Parathyroid adenoma (tissue), 2 donors: Measurements from ENCODE around the gene INTS2.

Source experiments
- H2AFZ ChIP-seq: fragments of 300-600 bp; sonication (generic); one replicate; pipeline ENCODE4 v1.7.0; 2017; ENCODE audit warnings: antibody characterized with exemption, mild to moderate bottlenecking
- H3K27ac ChIP-seq: fragments of 300-600 bp; sonication (generic); one replicate; pipeline ENCODE4 v1.7.0; 2017
- H3K27me3 ChIP-seq: fragments of 300-600 bp; sonication (generic); one replicate; pipeline ENCODE4 v1.7.0; 2017; ENCODE audit warnings: low read length; ENCODE audit not compliant: control insufficient read depth, insufficient read depth
- H3K36me3 ChIP-seq: fragments of 300-600 bp; sonication (generic); one replicate; pipeline ENCODE4 v1.7.0; 2017; ENCODE audit warnings: low read length; ENCODE audit not compliant: control insufficient read depth, insufficient read depth
- H3K4me1 ChIP-seq: fragments of 300-600 bp; sonication (generic); one replicate; pipeline ENCODE4 v1.7.0; 2017; ENCODE audit warnings: control low read depth
- H3K4me2 ChIP-seq: fragments of 300-600 bp; sonication (generic); one replicate; pipeline ENCODE4 v1.7.0; 2017; ENCODE audit warnings: low read length
- H3K4me3 ChIP-seq: fragments of 300-600 bp; sonication (generic); one replicate; pipeline ENCODE4 v1.7.0; 2017; ENCODE audit warnings: low read depth, low read length
- H3K79me2 ChIP-seq: fragments of 300-600 bp; sonication (generic); one replicate; pipeline ENCODE4 v1.7.0; 2017; ENCODE audit warnings: control low read depth
- H3K9ac ChIP-seq: fragments of 300-600 bp; sonication (generic); one replicate; pipeline ENCODE4 v1.7.0; 2017; ENCODE audit warnings: mild to moderate bottlenecking
- H3K9me3 ChIP-seq: fragments of 300-600 bp; sonication (generic); one replicate; pipeline ENCODE4 v1.7.0; 2017; ENCODE audit warnings: low read length; ENCODE audit not compliant: control insufficient read depth
- CTCF ChIP-seq: fragments of 300-600 bp; sonication (generic); IDR thresholded peaks from one replicate; pipeline ENCODE4 v1.7.0; 2017; ENCODE audit warnings: antibody characterized with exemption, mild to moderate bottlenecking
- donor health status: primary hyperparathyroidism.

The INTS2 gene

GRCh38 chr17:61839300-61839786 is 88.4 kb downstream of the INTS2 start:
- TF ChIP-seq CTCF: no peak
- no peaks in the 10 kb centered on the region for H3K27me3 ChIP-seq
- no peak overlapping the region for H2AFZ ChIP-seq
- H3K27ac ChIP-seq: no peak overlapping the region
- H3K36me3 ChIP-seq: no peaks in the 10 kb centered on the region
- no peaks in the 10 kb centered on the region for H3K4me1 ChIP-seq
- H3K4me3 ChIP-seq: no peak overlapping the region
- H3K79me2 ChIP-seq: no peaks in the 10 kb centered on the region
- H3K9ac ChIP-seq: no peak overlapping the region
- no peaks in the 10 kb centered on the region for H3K9me3 ChIP-seq
- H3K4me2 ChIP-seq: no peak overlapping the region

GRCh38 chr17:61837175-61838051 is 90.4 kb downstream of the INTS2 start:
- Histone ChIP-seq H3K4me1 (no peaks in the 10 kb centered on the region), H3K27me3 (no peaks in the 10 kb centered on the region), H2AFZ (no peak overlapping the region), H3K4me3 (no peak overlapping the region), H3K9ac (no peak overlapping the region), H3K4me2 (no peak overlapping the region), H3K79me2 (no peaks in the 10 kb centered on the region), H3K36me3 (no peaks in the 10 kb centered on the region), H3K9me3 (no peaks in the 10 kb centered on the region), H3K27ac (no peak overlapping the region)
- TF ChIP-seq CTCF: peak; percentile 53

- Histone ChIP-seq H3K9ac (no peak overlapping the region), H3K9me3 (no peaks in the 10 kb centered on the region), H3K4me3 (no peak overlapping the region)
Observed at GRCh38 chr17:61836266-61837174, 91.3 kb downstream of the INTS2 start.

GRCh38 chr17:61835606-61836005 is 92.2 kb downstream of the INTS2 start:
- H3K36me3 ChIP-seq: no peaks in the 10 kb centered on the region
- H3K27ac ChIP-seq: no peak overlapping the region
- no peaks in the 10 kb centered on the region for H3K9me3 ChIP-seq
- H2AFZ ChIP-seq: no peak overlapping the region
- H3K9ac ChIP-seq: no peak overlapping the region
- H3K27me3 ChIP-seq: no peaks in the 10 kb centered on the region
- H3K4me1 ChIP-seq: no peaks in the 10 kb centered on the region
- H3K4me2 ChIP-seq: no peak overlapping the region
- H3K4me3 ChIP-seq: no peak overlapping the region
- H3K79me2 ChIP-seq: no peaks in the 10 kb centered on the region
- TF ChIP-seq CTCF: no peak

More at GRCh38 chr17:61836266-61837174, 91.3 kb downstream of the INTS2 start:
- H3K27ac ChIP-seq: no peak overlapping the region
- H2AFZ ChIP-seq: no peak overlapping the region
- no peaks in the 10 kb centered on the region for H3K27me3 ChIP-seq
- no peaks in the 10 kb centered on the region for H3K79me2 ChIP-seq
- no peak for TF ChIP-seq CTCF
- H3K4me1 ChIP-seq: no peaks in the 10 kb centered on the region
- no peaks in the 10 kb centered on the region for H3K36me3 ChIP-seq
- H3K4me2 ChIP-seq: no peak overlapping the region
